ENCODE data around the gene SLC39A12. TPM values are rescaled to one million over a fixed set of nuclear protein-coding genes. Genes with fewer than 3 reads are reported as not detected.

SLC39A12 gene
- total RNA-seq, 1 donor from 2014 or later = under 0.01 TPM

DNA sequence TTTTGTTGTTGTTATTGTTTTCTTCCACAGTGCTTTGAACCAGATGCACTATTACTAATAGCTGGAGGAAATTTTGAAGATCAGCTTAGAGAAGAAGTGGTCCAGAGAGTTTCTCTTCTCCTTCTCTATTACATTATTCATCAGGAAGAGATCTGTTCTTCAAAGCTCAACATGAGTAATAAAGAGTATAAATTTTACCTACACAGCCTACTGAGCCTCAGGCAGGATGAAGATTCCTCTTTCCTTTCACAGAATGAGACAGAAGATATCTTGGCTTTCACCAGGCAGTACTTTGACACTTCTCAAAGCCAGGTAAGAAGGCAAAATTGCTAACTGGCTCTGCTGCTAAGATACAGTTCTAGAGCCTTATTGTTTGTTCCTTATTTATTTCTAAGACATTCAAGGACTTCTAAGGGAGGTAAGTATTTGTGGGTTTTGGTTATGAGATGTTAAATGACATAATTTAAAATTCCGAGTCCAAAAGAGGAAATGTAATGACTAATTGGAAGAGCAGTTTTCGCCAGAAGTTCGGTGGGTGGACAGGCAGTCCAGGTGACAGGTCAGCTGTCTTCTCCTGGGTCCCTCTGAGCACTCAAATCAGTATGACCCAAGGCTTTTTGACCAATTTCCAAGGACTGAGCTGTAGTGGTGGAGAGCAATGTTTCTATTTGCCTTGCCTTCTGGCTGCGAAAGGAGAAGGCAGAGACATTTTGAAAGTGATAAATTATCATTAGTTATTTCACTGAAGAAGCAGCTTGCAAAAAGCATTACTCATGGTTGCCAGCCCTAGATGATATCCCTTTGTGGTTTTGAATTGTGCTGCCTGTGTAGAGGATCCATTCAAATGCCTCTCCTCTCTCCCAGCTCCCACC lies 10.1 kb downstream of the SLC39A12 start:
- DNase-seq (ENCODE audit: low read depth in 2 of 2) = no peak

DNA sequence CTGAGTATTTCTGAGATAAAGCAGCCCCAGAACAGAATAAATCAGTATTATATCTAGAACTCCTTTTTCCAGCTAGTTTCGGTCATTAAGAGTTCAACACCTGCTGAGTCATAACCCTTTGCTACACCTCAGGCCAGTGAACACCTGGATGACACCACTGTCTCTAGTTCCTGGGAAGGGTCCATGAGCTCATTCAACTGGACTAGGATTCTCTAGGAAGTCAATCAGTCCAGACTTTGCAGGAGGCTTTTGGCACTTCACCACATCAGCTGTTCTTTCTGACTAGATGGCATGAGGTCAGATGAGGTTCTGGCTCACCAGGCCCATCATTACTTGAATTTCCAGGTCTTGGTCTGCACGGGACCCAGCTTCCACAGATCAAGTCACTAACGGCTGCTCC lies 11.7 kb downstream of the SLC39A12 start:
- no peak for DNase-seq (ENCODE audit: low read depth in 2 of 2)

GRCh38 chr10:17965649-17966235 lies 14.0 kb downstream of the SLC39A12 start:
- no peak for DNase-seq (ENCODE audit: low read depth in 2 of 2)

DNA sequence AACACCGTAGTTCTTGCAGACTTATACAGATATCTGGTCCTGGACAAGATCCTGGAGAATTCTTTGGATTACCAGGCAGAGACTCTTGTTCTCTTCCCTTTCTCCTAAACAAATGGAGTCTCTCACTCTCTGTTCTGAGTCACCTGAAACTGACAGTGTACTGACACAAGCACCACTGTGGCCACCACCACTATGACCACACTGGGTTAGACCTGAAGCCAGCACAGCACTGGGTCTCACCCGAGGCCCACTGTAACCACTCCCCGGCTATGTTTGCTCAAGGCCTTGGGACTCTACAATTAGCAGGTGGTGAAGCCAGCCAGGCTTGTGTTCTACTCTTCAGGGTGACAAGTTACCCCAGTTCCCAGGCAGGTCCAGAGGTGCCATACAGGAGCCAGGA lies 22.8 kb downstream of the SLC39A12 start:
- no peak for DNase-seq (ENCODE audit: low read depth in 2 of 2)

- DNase-seq (ENCODE audit: low read depth in 2 of 2) = no peak
Observed at GRCh38 chr10:17980846-17981565, 29.3 kb downstream of the SLC39A12 start.

- peak in 1 of 2 donors; percentile 5 for DNase-seq (ENCODE audit: low read depth in 2 of 2)
Observed at GRCh38 chr10:17981766-17982380, 30.2 kb downstream of the SLC39A12 start.

DNA sequence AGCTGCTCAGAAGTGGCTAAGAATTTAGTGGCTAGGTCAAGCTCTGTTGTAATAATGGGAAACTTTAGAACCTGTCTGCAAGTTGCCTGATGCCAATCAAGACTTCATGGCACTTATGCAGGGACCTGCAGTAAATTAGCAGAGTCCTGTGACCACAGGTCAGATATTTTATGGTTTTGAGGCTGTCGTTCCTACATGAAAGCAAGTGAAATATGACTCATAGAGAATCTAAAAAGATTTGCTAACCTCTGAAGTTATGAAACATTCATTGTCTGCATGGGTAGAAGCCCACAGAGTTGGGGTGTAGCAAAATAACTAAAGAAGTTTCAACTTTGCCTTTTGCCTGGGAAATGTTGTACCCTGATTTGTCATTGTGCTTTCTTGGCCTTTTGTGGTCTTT lies 32.3 kb downstream of the SLC39A12 start:
- no peak for DNase-seq (ENCODE audit: low read depth in 2 of 2)

DNA sequence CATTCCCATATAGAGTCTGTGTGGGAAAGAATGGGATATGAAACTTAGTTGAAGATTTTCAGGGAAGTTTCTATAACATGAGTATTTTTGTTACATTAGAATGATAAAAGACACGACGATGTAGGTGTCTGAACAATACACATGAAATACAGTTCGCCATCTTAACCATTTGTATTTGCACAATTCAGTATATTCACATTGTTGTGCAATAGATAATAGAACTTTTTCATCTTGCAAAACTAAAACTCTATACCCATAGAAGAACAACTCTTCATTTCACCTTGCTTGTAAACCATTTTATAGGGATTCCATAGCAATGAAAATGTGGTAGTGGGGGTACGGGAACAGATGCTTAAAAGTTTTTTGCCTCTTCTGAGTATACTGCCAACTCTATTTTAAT lies 32.8 kb downstream of the SLC39A12 start:
- DNase-seq (ENCODE audit: low read depth in 2 of 2) = no peak

DNA sequence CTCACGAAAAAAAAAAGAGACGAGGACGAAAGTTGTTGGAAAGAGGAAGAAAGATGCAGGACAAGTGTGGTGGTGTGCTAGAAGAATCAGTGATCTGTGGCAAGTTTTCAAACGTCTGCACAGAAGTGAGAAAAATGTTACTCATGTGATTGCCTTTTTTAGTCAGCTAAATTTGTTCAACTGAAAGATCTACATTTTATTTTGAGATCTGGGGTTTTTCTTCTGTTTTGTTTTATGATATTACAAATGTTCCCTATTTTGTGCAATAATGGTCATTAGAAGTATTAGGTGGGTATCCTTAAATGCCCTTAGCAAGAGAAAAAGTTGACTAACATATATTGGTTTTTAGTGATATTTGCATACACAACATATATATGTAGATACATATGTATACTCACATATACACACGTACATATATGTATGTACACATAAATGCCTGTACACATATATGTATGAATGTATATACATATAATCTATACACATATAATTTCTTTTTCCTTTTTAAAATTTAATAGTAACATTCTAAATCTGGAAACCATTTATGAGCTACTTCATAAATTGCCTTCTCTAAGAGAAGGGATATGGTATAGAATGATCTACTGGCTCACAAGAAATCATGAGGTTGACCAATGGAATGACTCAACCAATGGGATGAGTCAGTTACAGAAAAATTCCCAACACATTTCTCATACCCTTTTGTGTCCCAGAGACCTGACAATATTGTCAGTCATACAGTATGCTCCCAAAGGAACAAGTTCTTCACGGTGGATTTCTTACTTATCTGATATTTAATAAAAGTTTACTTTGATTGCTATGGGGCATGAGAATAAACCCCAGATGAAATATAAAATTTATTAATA lies 38.4 kb downstream of the SLC39A12 start:
- DNase-seq (ENCODE audit: low read depth in 2 of 2) = peak in 1 of 2 donors; percentile 30

DNA sequence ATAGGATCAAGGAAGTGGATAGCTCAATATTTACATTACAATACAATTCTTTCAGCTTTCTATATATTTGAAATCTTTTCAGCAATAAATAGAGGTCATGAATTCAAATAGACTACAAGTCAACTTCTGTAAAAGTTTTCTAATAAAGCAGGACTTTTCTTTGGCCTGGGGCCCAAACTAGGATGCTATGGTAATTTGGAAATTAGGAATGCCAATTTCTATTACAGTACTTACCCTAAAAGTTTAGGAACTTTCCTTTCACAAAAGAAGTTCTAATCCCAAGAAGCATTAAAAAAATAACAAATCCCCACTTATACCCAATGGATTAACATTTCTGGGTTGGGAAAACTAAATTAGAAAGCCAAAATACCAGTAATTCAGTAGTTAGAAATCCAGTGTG lies 40.5 kb downstream of the SLC39A12 start:
- DNase-seq (ENCODE audit: low read depth in 2 of 2) = no peak

GRCh38 chr10:17993361-17993760 lies 41.6 kb downstream of the SLC39A12 start:
- DNase-seq (ENCODE audit: low read depth in 2 of 2) = no peak

GRCh38 chr10:18000601-18001000 lies 48.9 kb downstream of the SLC39A12 start:
- no peak for DNase-seq (ENCODE audit: low read depth in 2 of 2)

GRCh38 chr10:18005445-18005780 lies 53.7 kb downstream of the SLC39A12 start:
- no peak for DNase-seq (ENCODE audit: low read depth in 2 of 2)

DNA sequence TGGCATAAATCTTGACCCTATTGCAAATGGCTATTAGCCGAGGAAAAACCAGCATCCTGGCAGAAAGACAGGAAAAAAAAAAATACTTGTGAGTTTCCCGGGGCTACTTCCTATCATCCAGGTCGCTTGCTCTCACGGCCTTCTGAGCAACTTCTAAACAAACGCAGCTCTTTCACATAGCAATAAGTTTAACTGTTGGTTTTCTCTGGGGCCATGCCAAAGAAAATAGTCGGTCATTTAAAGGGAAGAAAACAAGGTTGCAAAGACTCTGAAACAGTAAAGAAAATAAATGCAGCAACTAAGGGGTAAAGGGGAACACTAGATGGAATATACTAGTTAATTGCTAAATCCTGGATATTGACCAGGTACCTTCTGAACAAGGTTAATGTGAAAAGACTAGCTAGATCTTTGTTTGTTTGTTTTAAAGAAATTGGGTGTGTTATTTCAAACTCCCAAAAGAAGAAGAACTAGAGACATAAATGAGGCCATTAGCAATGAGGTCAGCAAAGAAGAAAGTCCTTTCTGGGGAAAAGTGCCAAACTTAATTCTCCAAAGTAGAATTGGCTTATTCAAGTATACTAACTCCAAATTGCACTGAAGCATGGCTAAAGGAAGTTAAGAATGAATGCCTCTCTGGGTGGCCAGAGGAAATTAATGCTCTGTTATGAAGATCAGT lies 54.2 kb downstream of the SLC39A12 start:
- peak; percentile 29 to 34 for DNase-seq (ENCODE audit: low read depth in 2 of 2)

GRCh38 chr10:18008986-18009385 lies 57.3 kb downstream of the SLC39A12 start:
- no peak for DNase-seq (ENCODE audit: low read depth in 2 of 2)

GRCh38 chr10:18010050-18010449 lies 58.3 kb downstream of the SLC39A12 start:
- no peak for DNase-seq (ENCODE audit: low read depth in 2 of 2)

DNA sequence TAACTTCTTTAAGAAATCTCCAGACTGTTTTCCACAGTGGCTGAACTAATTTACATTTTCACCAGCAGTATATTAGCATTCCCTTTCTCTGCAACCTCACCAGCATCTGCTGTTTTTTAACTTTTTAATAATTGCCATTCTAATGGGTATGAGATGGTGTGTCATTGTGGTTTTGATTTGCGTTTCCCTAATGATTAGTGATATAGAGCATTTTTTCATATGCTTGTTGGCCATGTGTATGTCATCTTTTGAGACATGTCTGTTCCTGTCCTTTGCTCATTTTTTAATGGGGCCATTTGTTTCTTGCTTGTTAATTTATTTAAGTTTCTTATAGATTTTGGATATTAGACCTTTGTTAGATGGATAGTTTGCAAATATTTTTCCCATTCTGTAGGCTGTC lies 68.8 kb downstream of the SLC39A12 start:
- DNase-seq (ENCODE audit: low read depth in 2 of 2) = no peak

GRCh38 chr10:18021725-18022480 lies 70.2 kb downstream of the SLC39A12 start:
- no peak for DNase-seq (ENCODE audit: low read depth in 2 of 2)

DNA sequence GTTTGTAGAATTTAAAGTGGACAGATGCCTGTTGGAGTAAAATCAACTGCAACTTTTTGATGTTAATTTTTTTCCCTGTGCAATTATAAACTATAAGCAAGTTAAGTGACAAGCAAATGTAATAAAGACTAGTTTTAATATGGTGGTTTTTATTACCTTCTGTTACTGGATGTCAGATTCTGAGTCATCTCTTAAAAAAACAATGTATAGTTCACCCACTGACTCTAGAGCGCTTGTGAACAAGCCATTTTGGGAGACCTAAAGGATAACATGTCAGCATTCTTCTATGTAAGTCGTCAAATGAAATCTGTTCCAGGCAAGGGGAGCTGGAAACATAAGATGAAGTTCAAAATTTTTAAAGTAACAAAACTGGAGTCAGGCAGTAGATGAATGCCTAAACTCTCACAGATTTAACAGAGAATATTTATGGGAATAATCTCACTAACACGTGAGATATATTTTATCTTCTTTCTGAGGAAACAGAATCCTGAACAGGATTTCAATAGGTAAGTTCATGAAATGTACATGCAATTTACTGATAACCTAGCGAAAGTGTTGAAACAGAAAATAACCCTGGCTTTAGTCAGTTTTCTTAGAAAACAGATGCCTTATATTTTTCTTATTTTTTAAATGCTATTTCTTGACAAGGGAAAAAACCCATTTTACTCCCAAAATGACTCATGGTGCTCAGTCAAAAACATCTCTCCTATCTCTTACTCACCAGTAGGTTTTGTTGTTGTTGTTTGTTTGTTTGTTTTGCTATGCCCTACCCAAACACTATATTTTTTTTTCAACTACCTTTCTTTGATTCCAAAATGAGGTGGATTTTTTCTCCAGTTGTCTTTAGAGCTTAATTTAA lies 91.7 kb downstream of the SLC39A12 start:
- no peak for DNase-seq (ENCODE audit: low read depth in 2 of 2)
